ENCODE results near the gene KCTD5. TPM values are rescaled to one million over a fixed set of nuclear protein-coding genes. Genes with fewer than 3 reads are reported as not detected.

Gene KCTD5
- total and polyA plus RNA-seq, 9 of the 15 experiments (the other 6 are each of a cell fraction or from before 2014, with no cell fraction given) = 0.73 to 58.3 (median 32.3) TPM

DNA sequence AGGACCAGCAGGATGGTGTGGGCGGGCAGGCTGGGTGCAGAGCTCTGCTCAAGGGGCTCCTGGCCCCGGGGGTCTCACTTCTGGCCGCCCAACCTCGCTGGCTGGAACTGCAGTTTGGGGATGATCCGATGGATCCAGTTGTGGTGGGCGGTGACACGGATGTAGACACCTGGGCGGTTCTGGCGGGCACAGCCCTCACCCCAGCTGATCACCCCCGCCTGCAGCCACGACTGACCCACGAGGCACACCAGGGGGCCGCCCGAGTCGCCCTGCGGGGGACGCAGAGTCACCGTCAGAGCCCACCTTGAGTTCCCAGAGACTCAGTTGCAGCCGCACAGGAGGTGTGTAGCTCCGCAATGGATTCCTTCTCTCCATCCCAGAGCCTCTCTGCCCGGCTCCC is 30.2 kb downstream of the KCTD5 start:
- 5% methylated on average over 18 of the region's 21 CpGs for WGBS (ENCODE audit: insufficient coverage, low coverage, missing lambda C conversion rate)
- H3K27ac ChIP-seq (ENCODE audit: extremely low read depth, low read depth, low read length) = no peak overlapping the region
- peaks cover 4% of the 10 kb centered on the region; the same call in 1 of the 2 replicates for H4K20me1 ChIP-seq (replicated peaks; ENCODE audit: control insufficient read depth, insufficient read depth, low read length)
- peaks cover 0 to 57% of the 10 kb centered on the region in 2 experiments; a peak in 2 of 5 replicates for H3K4me1 ChIP-seq (replicated peaks in 1 of 2; ENCODE audit: control insufficient read depth in 2 of 2, insufficient read depth in 2 of 2, low read length in 2 of 2)
- H3K9ac ChIP-seq (ENCODE audit: insufficient read depth in 1 of 2, low read depth in 2 of 2, low read length in 2 of 2) = no peak overlapping the region
- no peak overlapping the region for H2AFZ ChIP-seq (ENCODE audit: low read depth, low read length)
- POLR2A ChIA-PET = interaction anchor here (0.7 to 1.5 kb wide), 3 partner anchors 9 to 170 kb away, joined by 3 to 4 read pairs (median 3); partner anchors contain the start of gene FLYWCH2
- intact Hi-C loops (cut with micrococcal nuclease) = no loop called here
- no peaks in the 10 kb centered on the region for H3K79me2 ChIP-seq (ENCODE audit: control insufficient read depth, insufficient read depth, low read length)
- H3K9me1 ChIP-seq (ENCODE audit: control insufficient read depth, insufficient read depth, low read length) = no peaks in the 10 kb centered on the region
- no peak for ATAC-seq
- no peak overlapping the region for H3K4me2 ChIP-seq (ENCODE audit: insufficient read depth, low read length)
- peaks cover 10% of the 10 kb centered on the region; the same call in 1 of the 3 replicates for H3K36me3 ChIP-seq (ENCODE audit: control insufficient read depth, insufficient read depth, low read length)
- no peak overlapping the region for H3K4me3 ChIP-seq
- DNase-seq (ENCODE audit: extremely low read depth in 1 of 4, low spot score in 3 of 4) = no peak
- CTCF ChIA-PET (ENCODE audit: low intra/inter-chr PET ratio) = no interaction called here
- peaks cover 19 to 35% of the 10 kb centered on the region in 2 experiments; a peak in 4 of 5 replicates for H3K27me3 ChIP-seq (ENCODE audit: control insufficient read depth in 2 of 2, insufficient read depth in 2 of 2, low read length in 2 of 2)
- peak; percentile 18; the same call in 1 of the 2 replicates for TF ChIP-seq POLR2G (IDR thresholded peaks at IDR 0.05; ENCODE audit: low read depth, low read length)
- TF ChIP-seq ZNF695 (CRISPR knock-in tag; IDR thresholded peaks at IDR 0.05) = no peak
- in situ Hi-C loops (cut with MboI) = no loop called here
- no TSS peak for BruUV-seq (replicated peaks)
- H3K9me3 ChIP-seq (replicated peaks; ENCODE audit: control insufficient read depth, insufficient read depth, low read depth, low read length) = no peaks in the 10 kb centered on the region
- no peak for FAIRE-seq

DNA sequence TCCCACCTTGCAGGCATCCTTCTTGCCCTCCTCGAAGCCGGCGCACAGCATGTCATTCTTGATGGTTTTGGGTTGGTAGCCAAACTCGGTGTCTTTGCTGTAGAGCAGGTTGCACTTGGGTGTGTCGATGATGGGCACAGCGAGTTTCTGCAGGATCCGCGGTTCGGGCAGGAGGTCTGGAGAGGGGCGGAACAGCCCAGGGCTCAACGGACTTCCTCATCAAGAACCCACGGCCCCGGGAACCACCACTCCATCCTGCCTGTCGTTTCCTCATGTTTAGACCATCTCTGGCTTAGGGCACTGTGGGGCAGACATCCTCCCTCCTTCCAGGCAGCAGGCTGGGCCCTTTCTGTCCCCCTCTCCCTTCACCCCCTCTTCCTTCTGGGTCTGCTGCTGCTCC is 31.2 kb downstream of the KCTD5 start:
- CTCF ChIA-PET (ENCODE audit: low intra/inter-chr PET ratio) = no interaction called here
- in situ Hi-C loops (cut with MboI) (no loop called here), intact Hi-C loops (cut with micrococcal nuclease) (no loop called here)
- H2AFZ ChIP-seq (ENCODE audit: low read depth, low read length) = no peak overlapping the region
- H4K20me1 ChIP-seq (replicated peaks; ENCODE audit: control insufficient read depth, insufficient read depth, low read length) = peaks cover 4% of the 10 kb centered on the region; the same call in 1 of the 2 replicates
- H3K4me2 ChIP-seq (ENCODE audit: insufficient read depth, low read length) = no peak overlapping the region
- FAIRE-seq (no peak), DNase-seq (ENCODE audit: extremely low read depth in 1 of 4, low spot score in 3 of 4) (no peak), ATAC-seq (no peak)
- WGBS (ENCODE audit: insufficient coverage, low coverage, missing lambda C conversion rate) = 17% methylated on average over 14 of the region's 14 CpGs
- POLR2A ChIA-PET = interaction anchor here (1.1 kb wide), 1 partner anchor 9 kb away, joined by 5 read pairs; no protein-coding TSS in a partner anchor
- no peak overlapping the region for H3K4me3 ChIP-seq
- peaks cover under 1% of the 10 kb centered on the region; the same call in 1 of the 3 replicates for H3K36me3 ChIP-seq (ENCODE audit: control insufficient read depth, insufficient read depth, low read length)
- H3K9ac ChIP-seq (ENCODE audit: insufficient read depth in 1 of 2, low read depth in 2 of 2, low read length in 2 of 2) = no peak overlapping the region
- peaks cover 19 to 35% of the 10 kb centered on the region in 2 experiments; a peak in 4 of 5 replicates for H3K27me3 ChIP-seq (ENCODE audit: control insufficient read depth in 2 of 2, insufficient read depth in 2 of 2, low read length in 2 of 2)
- no peaks in the 10 kb centered on the region for H3K9me1 ChIP-seq (ENCODE audit: control insufficient read depth, insufficient read depth, low read length)
- peaks cover 0 to 62% of the 10 kb centered on the region in 2 experiments; a peak in 2 of 5 replicates for H3K4me1 ChIP-seq (replicated peaks in 1 of 2; ENCODE audit: control insufficient read depth in 2 of 2, insufficient read depth in 2 of 2, low read length in 2 of 2)
- H3K9me3 ChIP-seq (replicated peaks; ENCODE audit: control insufficient read depth, insufficient read depth, low read depth, low read length) = no peaks in the 10 kb centered on the region
- no TSS peak for BruUV-seq (replicated peaks)
- no peak overlapping the region for H3K27ac ChIP-seq (ENCODE audit: extremely low read depth, low read depth, low read length)
- H3K79me2 ChIP-seq (ENCODE audit: control insufficient read depth, insufficient read depth, low read length) = no peaks in the 10 kb centered on the region
- no peak for TF ChIP-seq SRSF9 (IDR thresholded peaks at IDR 0.05; ENCODE audit: borderline replicate concordance, low read depth, low read length)
- no peak for TF ChIP-seq CHD2 (IDR thresholded peaks at IDR 0.05; ENCODE audit: low read depth, low read length)
- TF ChIP-seq, protein P1, sequence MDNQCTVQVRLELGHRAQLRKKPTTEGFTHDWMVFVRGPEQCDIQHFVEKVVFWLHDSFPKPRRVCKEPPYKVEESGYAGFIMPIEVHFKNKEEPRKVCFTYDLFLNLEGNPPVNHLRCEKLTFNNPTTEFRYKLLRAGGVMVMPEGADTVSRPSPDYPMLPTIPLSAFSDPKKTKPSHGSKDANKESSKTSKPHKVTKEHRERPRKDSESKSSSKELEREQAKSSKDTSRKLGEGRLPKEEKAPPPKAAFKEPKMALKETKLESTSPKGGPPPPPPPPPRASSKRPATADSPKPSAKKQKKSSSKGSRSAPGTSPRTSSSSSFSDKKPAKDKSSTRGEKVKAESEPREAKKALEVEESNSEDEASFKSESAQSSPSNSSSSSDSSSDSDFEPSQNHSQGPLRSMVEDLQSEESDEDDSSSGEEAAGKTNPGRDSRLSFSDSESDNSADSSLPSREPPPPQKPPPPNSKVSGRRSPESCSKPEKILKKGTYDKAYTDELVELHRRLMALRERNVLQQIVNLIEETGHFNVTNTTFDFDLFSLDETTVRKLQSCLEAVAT (IDR thresholded peaks at IDR 0.05) = no peak
- no peak for TF ChIP-seq SRSF3 (IDR thresholded peaks at IDR 0.05; ENCODE audit: insufficient read depth, low read length)
- no peak for TF ChIP-seq CBFA2T3 (IDR thresholded peaks at IDR 0.05)
- TF ChIP-seq ZNF717 (CRISPR knock-in tag; IDR thresholded peaks at IDR 0.05) = no peak
- no peak for TF ChIP-seq RNF2 (IDR thresholded peaks at IDR 0.05)
- TF ChIP-seq BRD4 (IDR thresholded peaks at IDR 0.05) = no peak
- TF ChIP-seq RBBP5 (IDR thresholded peaks at IDR 0.05; ENCODE audit: borderline replicate concordance, insufficient read depth, low read length, poor library complexity, severe bottlenecking) = no peak
- TF ChIP-seq, protein P2, sequence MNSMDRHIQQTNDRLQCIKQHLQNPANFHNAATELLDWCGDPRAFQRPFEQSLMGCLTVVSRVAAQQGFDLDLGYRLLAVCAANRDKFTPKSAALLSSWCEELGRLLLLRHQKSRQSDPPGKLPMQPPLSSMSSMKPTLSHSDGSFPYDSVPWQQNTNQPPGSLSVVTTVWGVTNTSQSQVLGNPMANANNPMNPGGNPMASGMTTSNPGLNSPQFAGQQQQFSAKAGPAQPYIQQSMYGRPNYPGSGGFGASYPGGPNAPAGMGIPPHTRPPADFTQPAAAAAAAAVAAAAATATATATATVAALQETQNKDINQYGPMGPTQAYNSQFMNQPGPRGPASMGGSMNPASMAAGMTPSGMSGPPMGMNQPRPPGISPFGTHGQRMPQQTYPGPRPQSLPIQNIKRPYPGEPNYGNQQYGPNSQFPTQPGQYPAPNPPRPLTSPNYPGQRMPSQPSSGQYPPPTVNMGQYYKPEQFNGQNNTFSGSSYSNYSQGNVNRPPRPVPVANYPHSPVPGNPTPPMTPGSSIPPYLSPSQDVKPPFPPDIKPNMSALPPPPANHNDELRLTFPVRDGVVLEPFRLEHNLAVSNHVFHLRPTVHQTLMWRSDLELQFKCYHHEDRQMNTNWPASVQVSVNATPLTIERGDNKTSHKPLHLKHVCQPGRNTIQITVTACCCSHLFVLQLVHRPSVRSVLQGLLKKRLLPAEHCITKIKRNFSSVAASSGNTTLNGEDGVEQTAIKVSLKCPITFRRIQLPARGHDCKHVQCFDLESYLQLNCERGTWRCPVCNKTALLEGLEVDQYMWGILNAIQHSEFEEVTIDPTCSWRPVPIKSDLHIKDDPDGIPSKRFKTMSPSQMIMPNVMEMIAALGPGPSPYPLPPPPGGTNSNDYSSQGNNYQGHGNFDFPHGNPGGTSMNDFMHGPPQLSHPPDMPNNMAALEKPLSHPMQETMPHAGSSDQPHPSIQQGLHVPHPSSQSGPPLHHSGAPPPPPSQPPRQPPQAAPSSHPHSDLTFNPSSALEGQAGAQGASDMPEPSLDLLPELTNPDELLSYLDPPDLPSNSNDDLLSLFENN (IDR thresholded peaks at IDR 0.05; ENCODE audit: low read depth in 2 of 2, low read length in 2 of 2) = no peak
